ENCODE data around the gene RGPD5.
"Not testable (repeated sequence)": the region's sequence is repeated elsewhere in the genome, so short reads cannot be mapped to it uniquely, and the experiment has no call there.

DNA sequence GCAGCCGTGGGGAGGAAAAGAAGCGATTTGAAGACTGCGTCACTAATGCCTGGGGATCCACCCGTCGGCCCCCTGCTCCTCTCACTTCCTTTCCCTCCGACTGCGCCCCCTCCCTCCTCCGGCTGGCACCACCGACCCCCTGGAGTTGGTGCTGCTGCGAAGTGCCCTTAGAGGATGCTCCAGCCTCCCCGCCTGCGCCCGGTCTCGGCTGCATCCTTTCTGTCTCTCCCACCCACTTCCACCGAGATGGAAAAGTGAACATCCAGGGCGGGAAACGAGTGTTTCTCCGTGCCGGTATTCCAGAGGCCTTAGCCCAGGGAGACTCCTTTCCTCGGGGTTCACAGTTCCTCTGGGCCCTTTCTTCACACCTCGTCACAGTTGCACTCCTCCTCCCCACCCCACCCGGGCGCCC, 33.1 kb upstream of the RGPD5 start:
- not testable (repeated sequence) for TF ChIP-seq POLR2A (IDR thresholded peaks at IDR 0.05; ENCODE audit: control extremely low read depth in 1 of 2, low read depth in 2 of 2, low read length in 2 of 2); CBX5 (IDR thresholded peaks at IDR 0.05; ENCODE audit: low read depth, low read length); SP4 (IDR thresholded peaks at IDR 0.05; ENCODE audit: low read length); POLR2AphosphoS5 (IDR thresholded peaks at IDR 0.05; ENCODE audit: low read depth, low read length); HDAC2 (IDR thresholded peaks at IDR 0.05; ENCODE audit: borderline replicate concordance in 1 of 2, low read depth in 2 of 2, low read length in 2 of 2)
- TF ChIP-seq, protein P1, sequence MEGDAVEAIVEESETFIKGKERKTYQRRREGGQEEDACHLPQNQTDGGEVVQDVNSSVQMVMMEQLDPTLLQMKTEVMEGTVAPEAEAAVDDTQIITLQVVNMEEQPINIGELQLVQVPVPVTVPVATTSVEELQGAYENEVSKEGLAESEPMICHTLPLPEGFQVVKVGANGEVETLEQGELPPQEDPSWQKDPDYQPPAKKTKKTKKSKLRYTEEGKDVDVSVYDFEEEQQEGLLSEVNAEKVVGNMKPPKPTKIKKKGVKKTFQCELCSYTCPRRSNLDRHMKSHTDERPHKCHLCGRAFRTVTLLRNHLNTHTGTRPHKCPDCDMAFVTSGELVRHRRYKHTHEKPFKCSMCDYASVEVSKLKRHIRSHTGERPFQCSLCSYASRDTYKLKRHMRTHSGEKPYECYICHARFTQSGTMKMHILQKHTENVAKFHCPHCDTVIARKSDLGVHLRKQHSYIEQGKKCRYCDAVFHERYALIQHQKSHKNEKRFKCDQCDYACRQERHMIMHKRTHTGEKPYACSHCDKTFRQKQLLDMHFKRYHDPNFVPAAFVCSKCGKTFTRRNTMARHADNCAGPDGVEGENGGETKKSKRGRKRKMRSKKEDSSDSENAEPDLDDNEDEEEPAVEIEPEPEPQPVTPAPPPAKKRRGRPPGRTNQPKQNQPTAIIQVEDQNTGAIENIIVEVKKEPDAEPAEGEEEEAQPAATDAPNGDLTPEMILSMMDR (IDR thresholded peaks at IDR 0.05; ENCODE audit: control extremely low read depth in 1 of 3, insufficient read depth in 1 of 3, low read depth in 1 of 3, low read length in 3 of 3): not testable (repeated sequence)

All from H1 (cell line).